Coronary artery (tissue), 2 donors: ENCODE data around the gene WDFY2.

Experiments
- DNase-seq: peaks from one replicate; pipeline ENCODE4 v3.0.0-alpha.2; 2017; ENCODE audit warnings: low spot score
- H3K27ac ChIP-seq, 2 donors: fragments of 200-600 bp; sonication (generic); one replicate each; pipeline ENCODE4 v1.5.1; 2016 to 2019
- H3K4me3 ChIP-seq: fragments of 200-600 bp; sonication (generic); 2 replicates; pipeline ENCODE4 v1.5.1; 2016; ENCODE audit warnings: mild to moderate bottlenecking, moderate library complexity
- CTCF ChIP-seq: fragments of 200-600 bp; sonication (generic); IDR thresholded peaks from one replicate; pipeline ENCODE4 v1.5.1; 2019; ENCODE audit warnings: antibody characterized with exemption

WDFY2 gene

GRCh38 chr13:51679616-51680015 is 95.4 kb downstream of the WDFY2 start:
- H3K4me3 ChIP-seq, result no peak overlapping the region
- TF ChIP-seq CTCF, result no peak
- no peak for DNase-seq
- no peak overlapping the region for H3K27ac ChIP-seq

GRCh38 chr13:51681037-51681678 is 96.9 kb downstream of the WDFY2 start:
- H3K4me3 ChIP-seq, result no peak overlapping the region
- no peak for DNase-seq
- no peak for TF ChIP-seq CTCF
- H3K27ac ChIP-seq, result no peak overlapping the region

- H3K27ac ChIP-seq, result no peak overlapping the region
- DNase-seq, result no peak
- no peak for TF ChIP-seq CTCF
- no peak overlapping the region for H3K4me3 ChIP-seq
Measured at GRCh38 chr13:51682686-51683085, 98.4 kb downstream of the WDFY2 start.

- DNase-seq, result no peak
- no peak overlapping the region for H3K27ac ChIP-seq
- no peak for TF ChIP-seq CTCF
- H3K4me3 ChIP-seq, result no peak overlapping the region
Measured at GRCh38 chr13:51683597-51683996, 99.3 kb downstream of the WDFY2 start.

GRCh38 chr13:51684076-51684475 is 99.8 kb downstream of the WDFY2 start:
- no peak overlapping the region for H3K4me3 ChIP-seq
- no peak for DNase-seq
- H3K27ac ChIP-seq, result no peak overlapping the region
- TF ChIP-seq CTCF, result no peak

GRCh38 chr13:51687947-51688714 is 103.9 kb downstream of the WDFY2 start:
- Histone ChIP-seq H3K27ac (no peak overlapping the region), H3K4me3 (no peak overlapping the region)
- TF ChIP-seq CTCF, result no peak
- DNase-seq, result no peak
